OCI-LY7 (cell line): ENCODE measurements around the gene TPST2. TPM values are rescaled to one million over a fixed set of nuclear protein-coding genes. Genes with fewer than 3 reads are reported as not detected.

Experiments used
- BruUV-seq: library from RNA; stranded (reverse); fragments of 400-500 nt; replicated peaks from 2 replicates; lab custom pipeline; 2021; lab: Mats Ljungman, UMichigan
- CTCF ChIA-PET: fragments of 300-600 bp; sonication (Branson Sonifier 250); formaldehyde crosslinking; loops from one replicate; lab custom pipeline; 2022; ENCODE audit warnings: antibody characterized with exemption; ENCODE audit not compliant: unreplicated experiment; lab: Charles Lee
- POLR2A ChIA-PET: fragments of 300-600 bp; sonication (Branson Sonifier 250); formaldehyde crosslinking; loops from one replicate; lab custom pipeline; 2022; ENCODE audit warnings: antibody characterized with exemption; lab: Charles Lee
- DNase-seq: peaks from one replicate; pipeline ENCODE4 v3.0.0-alpha.2; 2015; ENCODE audit warnings: low spot score
- H2AFZ ChIP-seq: fragments of 200-600 bp; sonication (generic), shearing (Covaris generic); 2 replicates; pipeline ENCODE4 v1.6.1; 2014; ENCODE audit warnings: mild to moderate bottlenecking, antibody characterized with exemption, low read length, moderate library complexity
- H3K27ac ChIP-seq: fragments of 200-600 bp; sonication (generic); 2 replicates; pipeline ENCODE4 v1.5.1; 2014; ENCODE audit warnings: mixed run types, low read depth, mild to moderate bottlenecking, moderate library complexity, low read length, inconsistent platforms; ENCODE audit not compliant: poor library complexity, severe bottlenecking
- H3K36me3 ChIP-seq: fragments of 200-600 bp; sonication (generic); 2 replicates; pipeline ENCODE4 v1.6.1; 2014; ENCODE audit warnings: mild to moderate bottlenecking, antibody characterized with exemption, low read length, moderate library complexity, mixed read lengths; ENCODE audit not compliant: insufficient read depth
- H3K4me1 ChIP-seq: fragments of 200-600 bp; sonication (generic); 2 replicates; pipeline ENCODE4 v1.5.1; 2014; ENCODE audit warnings: mild to moderate bottlenecking, low read length; ENCODE audit not compliant: insufficient read depth, poor library complexity, severe bottlenecking
- H3K4me2 ChIP-seq: fragments of 200-600 bp; sonication (generic); 2 replicates; pipeline ENCODE4 v1.6.1; 2014; ENCODE audit warnings: mild to moderate bottlenecking, low read length
- H3K4me3 ChIP-seq: fragments of 200-600 bp; sonication (generic); 2 replicates; pipeline ENCODE4 v1.5.1; 2014; ENCODE audit warnings: mild to moderate bottlenecking, low read depth, low read length; ENCODE audit not compliant: poor library complexity, severe bottlenecking
- H3K79me2 ChIP-seq: fragments of 200-600 bp; sonication (generic); 2 replicates; pipeline ENCODE4 v1.6.1; 2016; ENCODE audit warnings: low read depth, mild to moderate bottlenecking, low read length, moderate library complexity, mixed read lengths; ENCODE audit not compliant: insufficient read depth
- H3K9me2 ChIP-seq: fragments of 200-600 bp; sonication (generic); 2 replicates; pipeline ENCODE4 v1.6.1; 2016; ENCODE audit warnings: mild to moderate bottlenecking, low read length, mixed read lengths; ENCODE audit not compliant: insufficient read depth
- H3K9me3 ChIP-seq: fragments of 200-600 bp; sonication (generic); 2 replicates; pipeline ENCODE4 v1.6.1; 2014; ENCODE audit warnings: mild to moderate bottlenecking, mixed run types, low read length, mixed read lengths
- H4K20me1 ChIP-seq: fragments of 200-600 bp; sonication (generic); 2 replicates; pipeline ENCODE4 v1.6.1; 2014; ENCODE audit warnings: mild to moderate bottlenecking, antibody characterized with exemption, low read length, moderate library complexity, mixed read lengths; ENCODE audit not compliant: insufficient read depth
- CTCF ChIP-seq: fragments of 200-600 bp; sonication (generic); conservative IDR thresholded peaks from 2 replicates; pipeline ENCODE4 v1.5.1; 2014; ENCODE audit warnings: mild to moderate bottlenecking, antibody characterized with exemption, low read length, moderate library complexity, mixed read lengths
- EZH2phosphoT487 ChIP-seq: fragments of 200-600 bp; sonication (generic); IDR thresholded peaks from 2 replicates; pipeline ENCODE4 v1.6.1; 2018; ENCODE audit warnings: low read depth, borderline replicate concordance, mild to moderate bottlenecking, mixed run types, antibody characterized with exemption, low read length, moderate library complexity, mixed read lengths
- intact Hi-C: fragments of 100-400 bp; cut with micrococcal nuclease; formaldehyde crosslinking; loops from one replicate; pipeline ENCODE4 v1.10.0; 2022; ENCODE audit not compliant: unreplicated experiment
- total RNA-seq, 2 experiments: library from RNA; depleted of rRNA in 1 of 2; stranded (reverse); fragments of >200 nt in 1 of 2; shearing (Covaris generic) in 1 of 2; gene quantifications; 2 replicates each; pipeline ENCODE4 v1.2.3, GENCODE V29; 2014 to 2022

Gene TPST2
- total RNA-seq, 2 experiments from 2014 or later, result 12.5 to 19.1 TPM

- CTCF ChIA-PET, result no interaction called here
- Histone ChIP-seq H3K4me3 (no peak overlapping the region), H3K36me3 (no peaks in the 10 kb centered on the region), H4K20me1 (no peaks in the 10 kb centered on the region), H3K4me1 (peaks cover 34% of the 10 kb centered on the region), H3K4me2 (no peak overlapping the region), H3K9me2 (no peaks in the 10 kb centered on the region), H2AFZ (no peak overlapping the region), H3K27ac (no peak overlapping the region), H3K79me2 (no peaks in the 10 kb centered on the region), H3K9me3 (no peaks in the 10 kb centered on the region)
- BruUV-seq, result no TSS peak
- intact Hi-C loops, result no loop called here
- TF ChIP-seq EZH2phosphoT487, result no peak
- no peak for TF ChIP-seq CTCF
- POLR2A ChIA-PET, result interaction anchor here (0.6 kb wide), 2 partner anchors 13 to 24 kb away, joined by 3 read pairs; no protein-coding TSS in a partner anchor
- DNase-seq, result no peak
These were observed 37.5 kb downstream of the TPST2 start for GRCh38 chr22:26552466-26552865.

GRCh38 chr22:26551568-26551967, 38.4 kb downstream of the TPST2 start:
- H4K20me1 ChIP-seq, result no peaks in the 10 kb centered on the region
- ChIA-PET CTCF (no interaction called here), POLR2A (interaction anchor here (0.7 kb wide), 1 partner anchor 43 kb away, joined by 5 read pairs; no protein-coding TSS in a partner anchor)
- no peak for DNase-seq
- H3K9me2 ChIP-seq, result no peaks in the 10 kb centered on the region
- intact Hi-C loops, result no loop called here
- peaks cover 37% of the 10 kb centered on the region for H3K4me1 ChIP-seq
- no peak overlapping the region for H2AFZ ChIP-seq
- H3K27ac ChIP-seq, result no peak overlapping the region
- H3K9me3 ChIP-seq, result no peaks in the 10 kb centered on the region
- no peak for TF ChIP-seq EZH2phosphoT487
- no peak for TF ChIP-seq CTCF
- BruUV-seq, result no TSS peak
- H3K4me3 ChIP-seq, result no peak overlapping the region
- H3K79me2 ChIP-seq, result no peaks in the 10 kb centered on the region
- H3K4me2 ChIP-seq, result no peak overlapping the region
- no peaks in the 10 kb centered on the region for H3K36me3 ChIP-seq

GRCh38 chr22:26550498-26551033, 39.4 kb downstream of the TPST2 start:
- no TSS peak for BruUV-seq
- H3K27ac ChIP-seq, result no peak overlapping the region
- no peaks in the 10 kb centered on the region for H4K20me1 ChIP-seq
- no peak overlapping the region for H3K4me2 ChIP-seq
- CTCF ChIA-PET, result no interaction called here
- no peaks in the 10 kb centered on the region for H3K79me2 ChIP-seq
- no peak for TF ChIP-seq CTCF
- no peak for TF ChIP-seq EZH2phosphoT487
- H3K36me3 ChIP-seq, result no peaks in the 10 kb centered on the region
- H3K4me3 ChIP-seq, result no peak overlapping the region
- no peak for DNase-seq
- POLR2A ChIA-PET, result interaction anchor here (1.3 kb wide), 1 partner anchor 39 kb away, joined by 4 read pairs; the partner anchor contains the start of gene TFIP11
- no peak overlapping the region for H2AFZ ChIP-seq
- no peaks in the 10 kb centered on the region for H3K9me2 ChIP-seq
- intact Hi-C loops, result no loop called here
- H3K4me1 ChIP-seq, result peaks cover 41% of the 10 kb centered on the region
- H3K9me3 ChIP-seq, result no peaks in the 10 kb centered on the region
